Spleen (tissue), 11 donors: ENCODE data around the gene CS. TPM values are rescaled to one million over a fixed set of nuclear protein-coding genes. Genes with fewer than 3 reads are reported as not detected.
A peak's percentile ranks its signal among the peaks of the same experiment; 100 is the strongest.

Source experiments
- DNase-seq: peaks from one replicate; pipeline ENCODE4 v3.0.0-alpha.2; 2020
- H3K27ac ChIP-seq, 8 donors: fragments of 200-600 bp; sonication (generic) in 7 of 8; 1 replicate in 4 of 8; 2 replicates in 4 of 8; pipeline versions ENCODE4 v1.5.0 to v1.8.0; 2016 to 2021; ENCODE audit warnings: inconsistent platforms in 4 of 8, mild to moderate bottlenecking in 4 of 8, moderate library complexity in 1 of 8
- H3K27me3 ChIP-seq, 7 donors: fragments of 200-600 bp; sonication (generic) in 6 of 7; replicated peaks in 1 of 7; 1 replicate in 4 of 7; 2 replicates in 3 of 7; pipeline versions ENCODE4 v1.5.0 to v1.8.0; 2016 to 2021; ENCODE audit warnings: inconsistent platforms in 3 of 7, mild to moderate bottlenecking in 1 of 7
- H3K36me3 ChIP-seq, 6 donors: fragments of 200-600 bp; sonication (generic) in 5 of 6; 1 replicate in 4 of 6; 2 replicates in 2 of 6; pipeline versions ENCODE4 v1.5.0 to v1.8.0; 2016 to 2021; ENCODE audit warnings: inconsistent platforms in 2 of 6
- H3K4me1 ChIP-seq, 6 donors: fragments of 200-600 bp; sonication (generic) in 5 of 6; 1 replicate in 3 of 6; 2 replicates in 3 of 6; pipeline versions ENCODE4 v1.5.0 to v1.8.0; 2016 to 2021; ENCODE audit warnings: inconsistent platforms in 3 of 6
- H3K4me3 ChIP-seq, 8 donors: fragments of 200-600 bp; sonication (generic) in 7 of 8; 1 replicate in 4 of 8; 2 replicates in 4 of 8; pipeline versions ENCODE4 v1.5.0 to v1.8.0; 2016 to 2021; ENCODE audit warnings: inconsistent platforms in 4 of 8, mild to moderate bottlenecking in 4 of 8, moderate library complexity in 2 of 8
- H3K9me3 ChIP-seq, 8 donors: fragments of 200-600 bp; sonication (generic) in 7 of 8; 1 replicate in 4 of 8; 2 replicates in 4 of 8; pipeline versions ENCODE4 v1.5.0 to v1.8.0; 2016 to 2021; ENCODE audit warnings: inconsistent platforms in 4 of 8
- CTCF ChIP-seq, 11 experiments: fragments of 200-600 bp in 7 of 11; fragments of 450-650 bp in 4 of 11; sonication (generic) in 4 of 11; IDR thresholded peaks in 8 of 11; conservative IDR thresholded peaks in 3 of 11; 1 replicate in 7 of 11; 2 replicates in 4 of 11; pipeline versions ENCODE4 v1.4.0 to v1.8.0; 2016 to 2021; ENCODE audit warnings: antibody characterized with exemption in 11 of 11, inconsistent platforms in 4 of 11, mild to moderate bottlenecking in 1 of 11
- POLR2A ChIP-seq, 3 donors: fragments of 450-650 bp; IDR thresholded peaks; one replicate each; pipeline ENCODE4 v1.5.1; 2017; ENCODE audit warnings: antibody characterized with exemption in 3 of 3, mild to moderate bottlenecking in 1 of 3
- POLR2AphosphoS5 ChIP-seq, 3 donors: sonication (generic); formaldehyde crosslinking; IDR thresholded peaks; one replicate each; pipeline ENCODE4 v1.5.1; 2017; ENCODE audit warnings: antibody characterized with exemption in 3 of 3
- WGBS, 5 donors: extraction: QIAGEN DNeasy Blood & Tissue Kit in 3 of 5; methylation state at CpG; one replicate each; pipeline versions ENCODE4 v1.1.5 to v1.1.7; 2013 to 2018; 5-methylcytosine and 5-hydroxymethylcytosine counted together
- intact Hi-C: fragments of 100-400 bp; cut with DNase I; formaldehyde crosslinking; loops from one replicate; pipeline ENCODE4 v1.15.0; 2023; ENCODE audit warnings: low total_unique reads
- polyA plus RNA-seq, 3 donors: library from polyadenylated mRNA; stranded (reverse); fragments of 200-250 nt; gene quantifications; one replicate each; pipeline ENCODE4 v1.2.1, GENCODE V29; 2013
- total RNA-seq, 7 donors: library from RNA; depleted of rRNA in 3 of 7; stranded (reverse); fragments of >200 nt in 3 of 7; fragmentation: NEBNext Ultra II Directional in 4 of 7; extraction: Animal tissue kit (Norgen Biotek cat#: 25700) in 4 of 7; gene quantifications; one replicate each; pipeline versions ENCODE4 v1.1.0 to v1.2.1, GENCODE V29; 2016 to 2021
- donor health status: healthy with polysubstance abuse.
- donor health status: DM: no; HTN: no; CAD: no; lungs with moderate emphysema.
- donor health status: DM: no; HTN: no; CAD: no.
- donor health status: Bipolar disorder and iron deficiency.
- donor health status: healthy.
- donor health status: DM: no; HTN: no; CAD: no.
- donor health status: DM: yes; HTN: yes; CAD: no.

Gene CS
- total and polyA plus RNA-seq, 10 donors = 35.6 to 141 (median 125) TPM

GRCh38 chr12:56300644-56301464 lies 724 bp upstream of the CS start:
- Histone ChIP-seq H3K36me3 (peaks cover 0 to 52% (median 5%) of the 10 kb centered on the region in 6 donors), H3K27ac (peak overlapping the region; percentile 91 to 99 (median 95)), H3K9me3 (no peaks in the 10 kb centered on the region), H3K4me1 (peaks cover 25 to 67% (median 63%) of the 10 kb centered on the region in 6 donors), H3K4me3 (peak overlapping the region; percentile 84 to 95 (median 94)), H3K27me3 (no peaks in the 10 kb centered on the region)
- no peak for DNase-seq
- WGBS, 5 donors = 50 to 57% (median 54%) methylated on average over 21 of the region's 21 CpGs
- intact Hi-C loops = no loop called here
- TF ChIP-seq POLR2A (IDR thresholded peaks at IDR 0.05) (no peak), CTCF (IDR thresholded peaks at IDR 0.05 in 8 of 11, conservative IDR thresholded peaks at IDR 0.05 in 3 of 11) (no peak), POLR2AphosphoS5 (IDR thresholded peaks at IDR 0.05) (no peak)

GRCh38 chr12:56299308-56299852 lies 750 bp downstream of the CS start:
- 1 to 2% (median 1%) methylated on average over 10 of the region's 10 CpGs for WGBS, 5 donors
- DNase-seq = no peak
- Histone ChIP-seq H3K27me3 (no peaks in the 10 kb centered on the region), H3K4me1 (peaks cover 25 to 82% (median 69%) of the 10 kb centered on the region in 6 donors), H3K4me3 (peak overlapping the region; percentile 84 to 95 (median 94)), H3K36me3 (peaks cover 0 to 51% (median 0%) of the 10 kb centered on the region in 6 donors), H3K27ac (peak overlapping the region; percentile 91 to 99 (median 95)), H3K9me3 (no peaks in the 10 kb centered on the region)
- TF ChIP-seq POLR2AphosphoS5 (IDR thresholded peaks at IDR 0.05) = no peak
- TF ChIP-seq CTCF (IDR thresholded peaks at IDR 0.05 in 8 of 11, conservative IDR thresholded peaks at IDR 0.05 in 3 of 11) = no peak
- no peak for TF ChIP-seq POLR2A (IDR thresholded peaks at IDR 0.05)
- intact Hi-C loops = no loop called here

- Histone ChIP-seq H3K27me3 (no peaks in the 10 kb centered on the region), H3K27ac (peak overlapping the region in 6 of 8 donors; percentile 91 to 99 (median 96)), H3K4me3 (peak overlapping the region; percentile 84 to 95 (median 94)), H3K9me3 (no peaks in the 10 kb centered on the region), H3K4me1 (peaks cover 25 to 87% (median 71%) of the 10 kb centered on the region in 6 donors), H3K36me3 (peaks cover 0 to 51% (median 2%) of the 10 kb centered on the region in 6 donors)
- TF ChIP-seq POLR2A (IDR thresholded peaks at IDR 0.05) = no peak
- no peak for TF ChIP-seq CTCF (IDR thresholded peaks at IDR 0.05 in 8 of 11, conservative IDR thresholded peaks at IDR 0.05 in 3 of 11)
- no peak for TF ChIP-seq POLR2AphosphoS5 (IDR thresholded peaks at IDR 0.05)
- no peak for DNase-seq
- intact Hi-C loops = no loop called here
- WGBS, 5 donors = 55 to 74% (median 62%) methylated on average over 5 of the region's 5 CpGs
Measured at GRCh38 chr12:56298828-56299227, 1.3 kb downstream of the CS start.

GRCh38 chr12:56297400-56297799 lies 2.7 kb downstream of the CS start:
- H3K27ac ChIP-seq = peak overlapping the region in 3 of 8 donors; percentile 13 to 99 (median 98)
- 79 to 91% (median 87%) methylated on average over 8 of the region's 8 CpGs for WGBS, 5 donors

More at GRCh38 chr12:56297400-56297799, 2.7 kb downstream of the CS start:
- DNase-seq = no peak
- TF ChIP-seq POLR2AphosphoS5 (IDR thresholded peaks at IDR 0.05) (no peak), CTCF (IDR thresholded peaks at IDR 0.05 in 8 of 11, conservative IDR thresholded peaks at IDR 0.05 in 3 of 11) (no peak), POLR2A (IDR thresholded peaks at IDR 0.05) (no peak)
- intact Hi-C loops = no loop called here
- H3K4me3 ChIP-seq = no peak overlapping the region
- no peaks in the 10 kb centered on the region for H3K27me3 ChIP-seq
- no peaks in the 10 kb centered on the region for H3K9me3 ChIP-seq
- H3K36me3 ChIP-seq = peaks cover 0 to 61% (median 3%) of the 10 kb centered on the region in 6 donors
- peaks cover 29 to 93% (median 71%) of the 10 kb centered on the region in 6 donors for H3K4me1 ChIP-seq
